ENCODE data around the gene VSX2. TPM values are rescaled to one million over a fixed set of nuclear protein-coding genes. Genes with fewer than 3 reads are reported as not detected.

The VSX2 gene
- total and polyA plus RNA-seq, 2 of the 13 experiments (the other 11 are each of a cell fraction or from before 2014, with no cell fraction given) = 0.05 TPM; not detected in 1

DNA sequence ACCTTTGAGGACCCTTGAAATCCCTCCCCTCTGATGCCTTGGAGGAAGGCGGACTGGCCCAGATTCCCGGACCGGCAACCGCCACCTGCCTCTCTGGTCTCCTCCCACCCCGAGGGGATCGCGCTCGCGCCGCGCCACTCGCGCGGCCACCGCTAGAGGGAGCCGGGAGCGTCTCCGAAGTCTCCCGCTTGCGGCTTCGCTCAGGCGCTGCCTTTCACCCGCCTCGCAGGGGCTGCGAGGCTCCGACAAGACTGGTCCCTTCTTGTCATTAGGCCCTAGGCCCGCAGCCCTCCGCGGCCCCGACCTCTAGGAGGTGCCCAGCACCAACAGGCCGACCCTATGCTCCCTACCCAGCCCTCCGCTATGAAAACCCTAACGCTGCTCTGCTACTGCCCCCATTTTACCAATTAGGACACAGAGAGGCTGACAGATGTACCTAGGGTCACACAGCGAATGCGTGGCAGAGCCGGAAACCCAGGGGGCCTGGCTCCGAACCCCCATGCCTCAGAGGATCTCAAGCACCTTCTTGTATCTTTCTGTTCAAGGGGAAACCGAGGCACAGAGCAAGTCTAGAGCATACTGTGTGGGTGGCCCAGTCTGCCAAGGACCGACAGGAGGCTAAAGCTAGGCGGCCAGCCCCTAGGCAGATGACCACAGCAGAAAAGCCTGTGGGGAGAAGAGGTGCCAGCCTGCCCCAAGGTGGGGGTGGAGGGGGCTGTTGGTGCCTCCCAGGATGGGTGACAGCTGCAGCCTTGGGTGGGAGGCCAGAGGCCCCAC lies 21.4 kb upstream of the VSX2 start (continued):
- TF ChIP-seq BATF2 (CRISPR knock-in tag; IDR thresholded peaks at IDR 0.05) (no peak), TOPORS (CRISPR knock-in tag; IDR thresholded peaks at IDR 0.05) (no peak), STAT6 (CRISPR knock-in tag; IDR thresholded peaks at IDR 0.05; ENCODE audit: borderline replicate concordance) (no peak), SMARCE1 (IDR thresholded peaks at IDR 0.05; ENCODE audit: borderline replicate concordance) (no peak), RARG (CRISPR knock-in tag; IDR thresholded peaks at IDR 0.05; ENCODE audit: low read depth) (no peak), MTF2 (CRISPR knock-in tag; IDR thresholded peaks at IDR 0.05; ENCODE audit: borderline replicate concordance) (0 out of 2 replicates have a peak, but pooled peaks have one; percentile 56), MBD4 (IDR thresholded peaks at IDR 0.05; ENCODE audit: borderline replicate concordance, low read length) (no peak), ZNF761 (CRISPR knock-in tag; conservative IDR thresholded peaks at IDR 0.05) (0 out of 2 replicates have a peak, but pooled peaks have one; percentile 27), KDM2A (CRISPR knock-in tag; IDR thresholded peaks at IDR 0.05; ENCODE audit: borderline replicate concordance, low read depth) (peak; percentile 85), HNF4G (IDR thresholded peaks at IDR 0.05; ENCODE audit: borderline replicate concordance, low read depth, low read length) (no peak), HNF4G (CRISPR knock-in tag; IDR thresholded peaks at IDR 0.05; ENCODE audit: borderline replicate concordance, low read depth) (no peak), ZNF251 (CRISPR knock-in tag; IDR thresholded peaks at IDR 0.05) (no peak), ZNF891 (CRISPR knock-in tag; IDR thresholded peaks at IDR 0.05) (0 out of 2 replicates have a peak, but pooled peaks have one; percentile 42), ZNF816 (CRISPR knock-in tag; IDR thresholded peaks at IDR 0.05; ENCODE audit: borderline replicate concordance) (no peak), MED1 (CRISPR knock-in tag; IDR thresholded peaks at IDR 0.05) (no peak), ISX (CRISPR knock-in tag; conservative IDR thresholded peaks at IDR 0.05) (no peak), ZNF329 (CRISPR knock-in tag; IDR thresholded peaks at IDR 0.05; ENCODE audit: low read depth) (no peak), U2AF1 (optimal IDR thresholded peaks at IDR 0.05; ENCODE audit: low read depth, low read length) (peak; percentile 59), ZNF530 (CRISPR knock-in tag; IDR thresholded peaks at IDR 0.05; ENCODE audit: low read depth) (no peak), RAD21 (CRISPR knock-in tag; IDR thresholded peaks at IDR 0.05) (peak; percentile 73), SMARCC2 (IDR thresholded peaks at IDR 0.05) (no peak), SP4 (CRISPR knock-in tag; IDR thresholded peaks at IDR 0.05) (peak; percentile 51; the same call in 1 of the 2 replicates), SIX1 (CRISPR knock-in tag; IDR thresholded peaks at IDR 0.05; ENCODE audit: borderline replicate concordance) (no peak), FOXA3 (CRISPR knock-in tag; IDR thresholded peaks at IDR 0.05) (peak; percentile 15; the same call in 1 of the 2 replicates), PLRG1 (conservative IDR thresholded peaks at IDR 0.05) (no peak), SNAI1 (CRISPR knock-in tag; IDR thresholded peaks at IDR 0.05; ENCODE audit: borderline replicate concordance) (no peak), ZNF547 (CRISPR knock-in tag; IDR thresholded peaks at IDR 0.05) (no peak)

Data from HepG2 (cell line).